GM19467 (cell line): Measurements from ENCODE around the gene CCDC195.
"Not testable (repeated sequence)": the region's sequence is repeated elsewhere in the genome, so short reads cannot be mapped to it uniquely, and the experiment has no call there.

Source experiments
- ATAC-seq: cut with Tn5 transposase; IDR thresholded peaks from one replicate; pipeline ENCODE4 v1.9.1; 2021; ENCODE audit warnings: mild to moderate bottlenecking, moderate library complexity; ENCODE audit not compliant: unreplicated experiment

The CCDC195 gene

GRCh38 chr2:224691563-224691962 lies 24.6 kb downstream of the CCDC195 start:
- ATAC-seq = no peak

GRCh38 chr2:224690868-224691267 lies 25.3 kb downstream of the CCDC195 start:
- no peak for ATAC-seq

- no peak for ATAC-seq
Measured at GRCh38 chr2:224689539-224689938, 26.6 kb downstream of the CCDC195 start.

- ATAC-seq = no peak
Measured at GRCh38 chr2:224688997-224689396, 27.2 kb downstream of the CCDC195 start.

- ATAC-seq = no peak
Measured at GRCh38 chr2:224687156-224687555, 29.0 kb downstream of the CCDC195 start.

- ATAC-seq = no peak
Measured at GRCh38 chr2:224685121-224685520, 31.0 kb downstream of the CCDC195 start.

GRCh38 chr2:224682134-224682533 lies 34.0 kb downstream of the CCDC195 start:
- ATAC-seq = no peak

GRCh38 chr2:224671731-224672130 lies 44.4 kb downstream of the CCDC195 start:
- ATAC-seq = no peak

- no peak for ATAC-seq
Measured at GRCh38 chr2:224670203-224670602, 46.0 kb downstream of the CCDC195 start.

- no peak for ATAC-seq
Measured at GRCh38 chr2:224669449-224669848, 46.7 kb downstream of the CCDC195 start.

GRCh38 chr2:224668123-224668909 lies 47.8 kb downstream of the CCDC195 start:
- ATAC-seq = no peak

GRCh38 chr2:224666951-224667553 lies 49.1 kb downstream of the CCDC195 start:
- peak; percentile 97 for ATAC-seq

GRCh38 chr2:224663322-224663721 lies 52.8 kb downstream of the CCDC195 start:
- not testable (repeated sequence) for ATAC-seq

GRCh38 chr2:224661708-224662107 lies 54.5 kb downstream of the CCDC195 start:
- not testable (repeated sequence) for ATAC-seq

GRCh38 chr2:224659714-224660113 lies 56.5 kb downstream of the CCDC195 start:
- no peak for ATAC-seq

- no peak for ATAC-seq
Measured at GRCh38 chr2:224658780-224659405, 57.3 kb downstream of the CCDC195 start.

GRCh38 chr2:224657349-224657748 lies 58.8 kb downstream of the CCDC195 start:
- ATAC-seq = no peak

GRCh38 chr2:224655006-224655537 lies 61.1 kb downstream of the CCDC195 start:
- ATAC-seq = no peak
